GM06990 (cell line): ENCODE data around the gene CKAP2L.

Experiments used
- DNase-seq: peaks from one replicate; pipeline ENCODE4 v3.0.0-alpha.2; 2011; ENCODE audit not compliant: insufficient read length; ENCODE audit errors: extremely low read depth
- H3K27me3 ChIP-seq: replicated peaks from 2 replicates; pipeline ENCODE4 v1.6.0; 2011; ENCODE audit warnings: low read length; ENCODE audit not compliant: control insufficient read depth, insufficient read depth
- H3K36me3 ChIP-seq: 2 replicates; pipeline ENCODE4 v1.5.1; 2011; ENCODE audit warnings: low read length; ENCODE audit not compliant: control insufficient read depth, insufficient read depth
- H3K4me3 ChIP-seq: replicated peaks from 2 replicates; pipeline ENCODE4 v1.5.1; 2011; ENCODE audit warnings: low read depth, mild to moderate bottlenecking, control low read depth, low read length
- CTCF ChIP-seq: IDR thresholded peaks from 2 replicates; pipeline ENCODE4 v1.5.1; 2011; ENCODE audit warnings: low read length, control low read depth, mild to moderate bottlenecking, inconsistent platforms; ENCODE audit not compliant: insufficient read depth, poor library complexity, severe bottlenecking

The CKAP2L gene

GRCh38 chr2:112749755-112750559, 14.5 kb downstream of the CKAP2L start:
- TF ChIP-seq CTCF, result peak; percentile 97
- H3K27me3 ChIP-seq, result no peaks in the 10 kb centered on the region
- H3K4me3 ChIP-seq, result no peak overlapping the region
- DNase-seq, result peak; percentile 39
- H3K36me3 ChIP-seq, result peaks cover 9% of the 10 kb centered on the region

DNA sequence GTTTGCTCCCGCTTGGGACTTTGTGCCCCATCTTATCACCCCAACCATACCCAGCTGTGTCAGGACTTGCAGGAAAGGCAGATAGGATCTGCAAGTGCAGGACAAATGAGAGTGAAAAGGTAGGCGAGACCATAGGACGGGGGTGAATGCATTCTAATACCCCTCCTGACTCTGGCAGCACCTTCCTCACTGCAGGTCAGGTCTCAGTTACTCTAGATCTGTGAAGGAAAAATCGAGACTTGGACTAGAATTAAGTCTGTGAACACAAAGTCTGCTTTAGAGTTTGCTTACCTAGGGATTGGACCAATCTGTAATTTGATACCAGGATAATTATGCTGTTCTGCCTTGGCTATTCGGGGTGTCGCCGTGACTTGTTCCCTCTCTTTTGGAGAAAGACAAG, 23.9 kb downstream of the CKAP2L start:
- no peak for DNase-seq

GRCh38 chr2:112737542-112738232, 26.7 kb downstream of the CKAP2L start:
- H3K27me3 ChIP-seq, result no peaks in the 10 kb centered on the region
- no peak for TF ChIP-seq CTCF
- DNase-seq, result no peak
- no peak overlapping the region for H3K4me3 ChIP-seq
- H3K36me3 ChIP-seq, result peaks cover 13% of the 10 kb centered on the region

More for the DNA sequence above, 23.9 kb downstream of the CKAP2L start:
- no peak for TF ChIP-seq CTCF
- Histone ChIP-seq H3K36me3 (peaks cover 15% of the 10 kb centered on the region), H3K27me3 (no peaks in the 10 kb centered on the region), H3K4me3 (no peak overlapping the region)

DNA sequence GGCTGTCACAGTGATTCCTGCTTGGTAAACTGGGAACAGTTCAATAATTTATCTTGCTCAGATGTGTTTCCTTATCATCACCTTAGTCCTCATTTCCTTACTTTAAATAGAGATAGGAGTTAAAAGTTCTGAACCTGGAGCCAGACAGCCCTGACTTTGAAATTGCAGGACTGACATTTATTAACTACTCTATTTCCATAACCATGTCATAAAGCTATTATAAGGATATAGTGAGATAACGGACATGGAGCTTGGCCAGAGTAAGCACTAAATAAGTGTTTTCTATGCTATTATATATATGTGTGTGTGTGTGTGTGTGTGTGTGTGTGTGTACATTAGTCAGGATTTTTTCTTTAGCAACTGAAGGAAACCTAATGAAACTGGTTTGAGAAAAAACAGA, 30.5 kb downstream of the CKAP2L start:
- no peak for TF ChIP-seq CTCF
- DNase-seq, result no peak
- Histone ChIP-seq H3K36me3 (no peaks in the 10 kb centered on the region), H3K27me3 (no peaks in the 10 kb centered on the region), H3K4me3 (no peak overlapping the region)

DNA sequence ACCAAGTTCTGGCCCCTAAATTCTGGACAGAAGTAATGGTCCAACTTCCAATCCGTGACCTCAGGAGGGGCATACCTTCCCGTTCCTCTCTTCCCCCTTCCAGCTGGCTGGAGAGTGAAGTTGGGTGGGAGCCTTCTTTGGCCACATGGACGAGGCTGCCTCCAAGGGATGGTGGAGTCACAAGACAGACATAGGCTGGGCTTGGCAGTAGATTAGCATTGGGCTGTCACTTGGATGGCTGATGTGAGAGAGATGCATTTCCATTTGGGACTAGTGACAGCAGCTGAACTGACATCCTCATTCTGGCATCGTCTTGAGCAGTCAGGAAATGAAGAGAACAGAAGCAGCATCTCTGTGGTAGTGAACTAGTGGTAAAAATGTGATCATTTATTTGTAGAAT, 31.0 kb downstream of the CKAP2L start:
- no peak for TF ChIP-seq CTCF
- DNase-seq, result no peak
- Histone ChIP-seq H3K27me3 (no peaks in the 10 kb centered on the region), H3K4me3 (no peak overlapping the region), H3K36me3 (no peaks in the 10 kb centered on the region)
